HUES6 (cell line): ENCODE measurements around the gene PMP22.
"Not testable (repeated sequence)": the region's sequence is repeated elsewhere in the genome, so short reads cannot be mapped to it uniquely, and the experiment has no call there.

Source experiments
- H3K27ac ChIP-seq: 2 replicates; pipeline ENCODE4 v1.7.0; 2013; ENCODE audit warnings: low read depth, mild to moderate bottlenecking, low read length, inconsistent platforms
- H3K27me3 ChIP-seq: 2 replicates; pipeline ENCODE4 v1.6.1; 2013; ENCODE audit warnings: low read length; ENCODE audit not compliant: control insufficient read depth, insufficient read depth
- H3K36me3 ChIP-seq: 2 replicates; pipeline ENCODE4 v1.6.1; 2013; ENCODE audit warnings: low read length; ENCODE audit not compliant: control insufficient read depth, insufficient read depth
- H3K4me1 ChIP-seq: 2 replicates; pipeline ENCODE4 v1.6.1; 2013; ENCODE audit warnings: low read length; ENCODE audit not compliant: control insufficient read depth, insufficient read depth
- H3K4me3 ChIP-seq: 2 replicates; pipeline ENCODE4 v1.5.1; 2013; ENCODE audit warnings: low read depth, low read length
- H3K9ac ChIP-seq: one replicate; pipeline ENCODE4 v1.6.1; 2013; ENCODE audit warnings: mild to moderate bottlenecking, low read length
- H3K9me3 ChIP-seq: 2 replicates; pipeline ENCODE4 v1.6.1; 2013; ENCODE audit warnings: low read depth, low read length; ENCODE audit not compliant: control insufficient read depth, insufficient read depth

PMP22 gene

GRCh38 chr17:15213381-15214087 is 51.6 kb downstream of the PMP22 start:
- Histone ChIP-seq H3K9ac (no peak overlapping the region), H3K4me1 (peaks cover 4% of the 10 kb centered on the region; the same call in 1 of the 2 replicates), H3K9me3 (no peaks in the 10 kb centered on the region), H3K36me3 (no peaks in the 10 kb centered on the region), H3K27me3 (no peaks in the 10 kb centered on the region), H3K27ac (no peak overlapping the region), H3K4me3 (no peak overlapping the region)

GRCh38 chr17:15210247-15210646 is 54.9 kb downstream of the PMP22 start:
- Histone ChIP-seq H3K4me3 (no peak overlapping the region), H3K27me3 (no peaks in the 10 kb centered on the region), H3K36me3 (no peaks in the 10 kb centered on the region), H3K9me3 (no peaks in the 10 kb centered on the region), H3K27ac (no peak overlapping the region), H3K4me1 (peaks cover 4% of the 10 kb centered on the region; the same call in 1 of the 2 replicates), H3K9ac (no peak overlapping the region)

GRCh38 chr17:15203062-15203461 is 62.1 kb downstream of the PMP22 start:
- not testable (repeated sequence) for H3K9ac ChIP-seq, H3K36me3 ChIP-seq, H3K4me1 ChIP-seq, H3K27me3 ChIP-seq, H3K4me3 ChIP-seq, H3K27ac ChIP-seq
- peaks cover 14% of the 10 kb centered on the region for H3K9me3 ChIP-seq

- not testable (repeated sequence) for H3K4me3 ChIP-seq, H3K27me3 ChIP-seq, H3K9ac ChIP-seq, H3K4me1 ChIP-seq, H3K27ac ChIP-seq, H3K36me3 ChIP-seq
- peaks cover 18% of the 10 kb centered on the region for H3K9me3 ChIP-seq
Observed at GRCh38 chr17:15200574-15200973, 64.6 kb downstream of the PMP22 start.

- Histone ChIP-seq H3K27me3 (no peaks in the 10 kb centered on the region), H3K9ac (no peak overlapping the region), H3K36me3 (no peaks in the 10 kb centered on the region), H3K4me3 (no peak overlapping the region), H3K4me1 (no peaks in the 10 kb centered on the region), H3K27ac (no peak overlapping the region), H3K9me3 (peaks cover 18% of the 10 kb centered on the region)
Observed at GRCh38 chr17:15197229-15197628, 67.9 kb downstream of the PMP22 start.

- H3K27me3 ChIP-seq: no peaks in the 10 kb centered on the region
Observed at GRCh38 chr17:15194859-15195277, 70.3 kb downstream of the PMP22 start.

GRCh38 chr17:15185625-15185991 is 79.5 kb downstream of the PMP22 start:
- H3K9me3 ChIP-seq: no peaks in the 10 kb centered on the region
- H3K4me3 ChIP-seq: no peak overlapping the region
- H3K27ac ChIP-seq: no peak overlapping the region
- no peaks in the 10 kb centered on the region; the same call in 1 of the 2 replicates for H3K4me1 ChIP-seq
- H3K36me3 ChIP-seq: no peaks in the 10 kb centered on the region
- no peaks in the 10 kb centered on the region for H3K27me3 ChIP-seq
- H3K9ac ChIP-seq: no peak overlapping the region

More at GRCh38 chr17:15194859-15195277, 70.3 kb downstream of the PMP22 start:
- no peak overlapping the region for H3K9ac ChIP-seq
- H3K4me1 ChIP-seq: no peaks in the 10 kb centered on the region
- no peak overlapping the region for H3K27ac ChIP-seq
- H3K9me3 ChIP-seq: peaks cover 16% of the 10 kb centered on the region
- no peak overlapping the region for H3K4me3 ChIP-seq
- no peaks in the 10 kb centered on the region for H3K36me3 ChIP-seq

GRCh38 chr17:15184872-15185624 is 80.1 kb downstream of the PMP22 start:
- H3K27ac ChIP-seq: no peak overlapping the region
- H3K36me3 ChIP-seq: no peaks in the 10 kb centered on the region
- H3K9me3 ChIP-seq: no peaks in the 10 kb centered on the region
- H3K9ac ChIP-seq: no peak overlapping the region
- H3K27me3 ChIP-seq: no peaks in the 10 kb centered on the region
- no peak overlapping the region for H3K4me3 ChIP-seq
- peaks cover 5% of the 10 kb centered on the region for H3K4me1 ChIP-seq

- Histone ChIP-seq H3K4me1 (peaks cover 18% of the 10 kb centered on the region), H3K9ac (no peak overlapping the region), H3K27ac (no peak overlapping the region), H3K4me3 (no peak overlapping the region), H3K9me3 (no peaks in the 10 kb centered on the region), H3K27me3 (no peaks in the 10 kb centered on the region), H3K36me3 (no peaks in the 10 kb centered on the region)
Observed at GRCh38 chr17:15181816-15182215, 83.3 kb downstream of the PMP22 start.

GRCh38 chr17:15181333-15181732 is 83.8 kb downstream of the PMP22 start:
- no peaks in the 10 kb centered on the region for H3K27me3 ChIP-seq
- H3K4me1 ChIP-seq: peaks cover 18% of the 10 kb centered on the region
- H3K4me3 ChIP-seq: no peak overlapping the region
- H3K9me3 ChIP-seq: no peaks in the 10 kb centered on the region
- no peak overlapping the region for H3K27ac ChIP-seq
- no peak overlapping the region for H3K9ac ChIP-seq
- no peaks in the 10 kb centered on the region for H3K36me3 ChIP-seq

- no peaks in the 10 kb centered on the region for H3K27me3 ChIP-seq
- H3K4me1 ChIP-seq: peaks cover 18% of the 10 kb centered on the region
- no peaks in the 10 kb centered on the region for H3K9me3 ChIP-seq
- no peak overlapping the region for H3K4me3 ChIP-seq
- peak overlapping the region; percentile 32 for H3K9ac ChIP-seq
- H3K27ac ChIP-seq: peak overlapping the region; percentile 29
- H3K36me3 ChIP-seq: no peaks in the 10 kb centered on the region
Observed at GRCh38 chr17:15180121-15180561, 85.0 kb downstream of the PMP22 start.
